ENCODE results near the gene BBS9.
A peak's percentile ranks its signal among the peaks of the same experiment; 100 is the strongest.

The BBS9 gene

GRCh38 chr7:33558549-33559323 lies 429.4 kb downstream of the BBS9 start:
- H3K4me2 ChIP-seq (ENCODE audit: low read length, poor library complexity, severe bottlenecking) = no peak overlapping the region
- H3K36me3 ChIP-seq (ENCODE audit: control insufficient read depth in 1 of 2, insufficient read depth in 2 of 2, low read depth in 1 of 2, low read length in 2 of 2) = no peaks in the 10 kb centered on the region
- no peak overlapping the region for H4K91ac ChIP-seq (ENCODE audit: low read length)
- H3K4me1 ChIP-seq (ENCODE audit: control insufficient read depth, insufficient read depth, low read depth, low read length) = no peaks in the 10 kb centered on the region
- H2BK5ac ChIP-seq (ENCODE audit: low read depth, low read length, poor library complexity, severe bottlenecking) = no peak overlapping the region
- H3K9me3 ChIP-seq (ENCODE audit: control insufficient read depth, low read length) = no peaks in the 10 kb centered on the region
- WGBS = 89% methylated on average over 5 of the region's 6 CpGs
- no peaks in the 10 kb centered on the region for H3K79me1 ChIP-seq (replicated peaks; ENCODE audit: low read length, poor library complexity, severe bottlenecking)
- H2AK5ac ChIP-seq (ENCODE audit: low read length, severe bottlenecking) = no peak overlapping the region
- no peak overlapping the region for H2AFZ ChIP-seq (ENCODE audit: low read depth, low read length)
- no peak overlapping the region for H2BK15ac ChIP-seq (ENCODE audit: low read depth, poor library complexity, severe bottlenecking)
- H3K27me3 ChIP-seq (ENCODE audit: control insufficient read depth in 1 of 2, insufficient read depth in 1 of 2, low read length in 2 of 2) = no peaks in the 10 kb centered on the region
- H3K4ac ChIP-seq (ENCODE audit: low read depth in 1 of 2, low read length in 2 of 2) = no peak overlapping the region
- no peak overlapping the region for H3K18ac ChIP-seq (ENCODE audit: low read depth in 1 of 2, low read length in 2 of 2)
- no peak overlapping the region for H4K8ac ChIP-seq (ENCODE audit: low read length)
- H2BK12ac ChIP-seq (ENCODE audit: low read length in 2 of 2) = no peak overlapping the region
- DNase-seq = no peak
- no peak overlapping the region for H3K14ac ChIP-seq (ENCODE audit: low read length in 2 of 2)
- H3K4me3 ChIP-seq (ENCODE audit: insufficient read depth in 1 of 2, low read depth in 1 of 2, low read length in 2 of 2) = no peak overlapping the region
- H3K23ac ChIP-seq (ENCODE audit: low read length in 2 of 2) = no peak overlapping the region
- no peak overlapping the region for H2BK120ac ChIP-seq (ENCODE audit: low read depth, low read length)
- H3K27ac ChIP-seq (ENCODE audit: low read length, poor library complexity, severe bottlenecking) = no peak overlapping the region
- H3K9ac ChIP-seq (ENCODE audit: low read length) = no peak overlapping the region

GRCh38 chr7:33559324-33559710 lies 430.0 kb downstream of the BBS9 start:
- Histone ChIP-seq H3K4me1 (ENCODE audit: control insufficient read depth, insufficient read depth, low read depth, low read length) (no peaks in the 10 kb centered on the region), H3K27me3 (ENCODE audit: control insufficient read depth in 1 of 2, insufficient read depth in 1 of 2, low read length in 2 of 2) (no peaks in the 10 kb centered on the region), H4K91ac (ENCODE audit: low read length) (no peak overlapping the region), H3K14ac (ENCODE audit: low read length in 2 of 2) (no peak overlapping the region), H2BK12ac (ENCODE audit: low read length in 2 of 2) (no peak overlapping the region), H2BK5ac (ENCODE audit: low read depth, low read length, poor library complexity, severe bottlenecking) (no peak overlapping the region), H4K8ac (ENCODE audit: low read length) (no peak overlapping the region), H3K27ac (ENCODE audit: low read length, poor library complexity, severe bottlenecking) (no peak overlapping the region), H3K23ac (ENCODE audit: low read length in 2 of 2) (no peak overlapping the region), H3K36me3 (ENCODE audit: control insufficient read depth in 1 of 2, insufficient read depth in 2 of 2, low read depth in 1 of 2, low read length in 2 of 2) (no peaks in the 10 kb centered on the region), H3K79me1 (replicated peaks; ENCODE audit: low read length, poor library complexity, severe bottlenecking) (no peaks in the 10 kb centered on the region), H2AK5ac (ENCODE audit: low read length, severe bottlenecking) (no peak overlapping the region), H3K4ac (ENCODE audit: low read depth in 1 of 2, low read length in 2 of 2) (no peak overlapping the region), H3K4me3 (ENCODE audit: insufficient read depth in 1 of 2, low read depth in 1 of 2, low read length in 2 of 2) (no peak overlapping the region), H2BK15ac (ENCODE audit: low read depth, poor library complexity, severe bottlenecking) (no peak overlapping the region), H3K9me3 (ENCODE audit: control insufficient read depth, low read length) (no peaks in the 10 kb centered on the region), H3K18ac (ENCODE audit: low read depth in 1 of 2, low read length in 2 of 2) (no peak overlapping the region), H2AFZ (ENCODE audit: low read depth, low read length) (no peak overlapping the region), H2BK120ac (ENCODE audit: low read depth, low read length) (no peak overlapping the region), H3K9ac (ENCODE audit: low read length) (no peak overlapping the region), H3K4me2 (ENCODE audit: low read length, poor library complexity, severe bottlenecking) (no peak overlapping the region)
- no peak for DNase-seq
- 97% methylated on average over 5 of the region's 6 CpGs for WGBS

GRCh38 chr7:33562996-33563395 lies 433.6 kb downstream of the BBS9 start:
- Histone ChIP-seq H3K36me3 (ENCODE audit: control insufficient read depth in 1 of 2, insufficient read depth in 2 of 2, low read depth in 1 of 2, low read length in 2 of 2) (no peaks in the 10 kb centered on the region), H2AFZ (ENCODE audit: low read depth, low read length) (no peak overlapping the region), H3K14ac (ENCODE audit: low read length in 2 of 2) (no peak overlapping the region), H4K91ac (ENCODE audit: low read length) (no peak overlapping the region), H4K8ac (ENCODE audit: low read length) (no peak overlapping the region), H3K79me1 (replicated peaks; ENCODE audit: low read length, poor library complexity, severe bottlenecking) (no peaks in the 10 kb centered on the region), H3K27ac (ENCODE audit: low read length, poor library complexity, severe bottlenecking) (no peak overlapping the region), H3K9ac (ENCODE audit: low read length) (no peak overlapping the region), H3K27me3 (ENCODE audit: control insufficient read depth in 1 of 2, insufficient read depth in 1 of 2, low read length in 2 of 2) (no peaks in the 10 kb centered on the region), H2BK120ac (ENCODE audit: low read depth, low read length) (no peak overlapping the region), H3K23ac (ENCODE audit: low read length in 2 of 2) (no peak overlapping the region), H2BK5ac (ENCODE audit: low read depth, low read length, poor library complexity, severe bottlenecking) (no peak overlapping the region), H2BK15ac (ENCODE audit: low read depth, poor library complexity, severe bottlenecking) (no peak overlapping the region), H3K18ac (ENCODE audit: low read depth in 1 of 2, low read length in 2 of 2) (no peak overlapping the region), H3K9me3 (ENCODE audit: control insufficient read depth, low read length) (no peaks in the 10 kb centered on the region), H3K4me1 (ENCODE audit: control insufficient read depth, insufficient read depth, low read depth, low read length) (no peaks in the 10 kb centered on the region), H3K4ac (ENCODE audit: low read depth in 1 of 2, low read length in 2 of 2) (no peak overlapping the region), H3K4me2 (ENCODE audit: low read length, poor library complexity, severe bottlenecking) (no peak overlapping the region), H2BK12ac (ENCODE audit: low read length in 2 of 2) (no peak overlapping the region), H3K4me3 (ENCODE audit: insufficient read depth in 1 of 2, low read depth in 1 of 2, low read length in 2 of 2) (no peak overlapping the region), H2AK5ac (ENCODE audit: low read length, severe bottlenecking) (no peak overlapping the region)
- DNase-seq = peak; percentile 22

- Histone ChIP-seq H4K8ac (ENCODE audit: low read length) (no peak overlapping the region), H3K4me2 (ENCODE audit: low read length, poor library complexity, severe bottlenecking) (no peak overlapping the region), H2BK5ac (ENCODE audit: low read depth, low read length, poor library complexity, severe bottlenecking) (no peak overlapping the region), H2AFZ (ENCODE audit: low read depth, low read length) (no peak overlapping the region), H2BK120ac (ENCODE audit: low read depth, low read length) (no peak overlapping the region), H3K4me1 (ENCODE audit: control insufficient read depth, insufficient read depth, low read depth, low read length) (no peaks in the 10 kb centered on the region), H3K79me1 (replicated peaks; ENCODE audit: low read length, poor library complexity, severe bottlenecking) (no peaks in the 10 kb centered on the region), H2AK5ac (ENCODE audit: low read length, severe bottlenecking) (no peak overlapping the region), H3K9me3 (ENCODE audit: control insufficient read depth, low read length) (no peaks in the 10 kb centered on the region), H4K91ac (ENCODE audit: low read length) (no peak overlapping the region), H3K4me3 (ENCODE audit: insufficient read depth in 1 of 2, low read depth in 1 of 2, low read length in 2 of 2) (no peak overlapping the region), H3K27ac (ENCODE audit: low read length, poor library complexity, severe bottlenecking) (no peak overlapping the region), H2BK15ac (ENCODE audit: low read depth, poor library complexity, severe bottlenecking) (no peak overlapping the region), H3K4ac (ENCODE audit: low read depth in 1 of 2, low read length in 2 of 2) (no peak overlapping the region), H3K36me3 (ENCODE audit: control insufficient read depth in 1 of 2, insufficient read depth in 2 of 2, low read depth in 1 of 2, low read length in 2 of 2) (no peaks in the 10 kb centered on the region), H2BK12ac (ENCODE audit: low read length in 2 of 2) (no peak overlapping the region), H3K14ac (ENCODE audit: low read length in 2 of 2) (no peak overlapping the region), H3K27me3 (ENCODE audit: control insufficient read depth in 1 of 2, insufficient read depth in 1 of 2, low read length in 2 of 2) (no peaks in the 10 kb centered on the region), H3K9ac (ENCODE audit: low read length) (no peak overlapping the region), H3K23ac (ENCODE audit: low read length in 2 of 2) (no peak overlapping the region), H3K18ac (ENCODE audit: low read depth in 1 of 2, low read length in 2 of 2) (no peak overlapping the region)
- DNase-seq = no peak
- 85% methylated on average over 6 of the region's 7 CpGs for WGBS
Measured at GRCh38 chr7:33563651-33564050, 434.3 kb downstream of the BBS9 start.
